SIG-M5 (cell line): ENCODE results near the gene WNT4.

Source experiments
- DNase-seq: peaks from one replicate; lab custom pipeline; 2025; lab: John Stamatoyannopoulos, UW

The WNT4 gene

DNA sequence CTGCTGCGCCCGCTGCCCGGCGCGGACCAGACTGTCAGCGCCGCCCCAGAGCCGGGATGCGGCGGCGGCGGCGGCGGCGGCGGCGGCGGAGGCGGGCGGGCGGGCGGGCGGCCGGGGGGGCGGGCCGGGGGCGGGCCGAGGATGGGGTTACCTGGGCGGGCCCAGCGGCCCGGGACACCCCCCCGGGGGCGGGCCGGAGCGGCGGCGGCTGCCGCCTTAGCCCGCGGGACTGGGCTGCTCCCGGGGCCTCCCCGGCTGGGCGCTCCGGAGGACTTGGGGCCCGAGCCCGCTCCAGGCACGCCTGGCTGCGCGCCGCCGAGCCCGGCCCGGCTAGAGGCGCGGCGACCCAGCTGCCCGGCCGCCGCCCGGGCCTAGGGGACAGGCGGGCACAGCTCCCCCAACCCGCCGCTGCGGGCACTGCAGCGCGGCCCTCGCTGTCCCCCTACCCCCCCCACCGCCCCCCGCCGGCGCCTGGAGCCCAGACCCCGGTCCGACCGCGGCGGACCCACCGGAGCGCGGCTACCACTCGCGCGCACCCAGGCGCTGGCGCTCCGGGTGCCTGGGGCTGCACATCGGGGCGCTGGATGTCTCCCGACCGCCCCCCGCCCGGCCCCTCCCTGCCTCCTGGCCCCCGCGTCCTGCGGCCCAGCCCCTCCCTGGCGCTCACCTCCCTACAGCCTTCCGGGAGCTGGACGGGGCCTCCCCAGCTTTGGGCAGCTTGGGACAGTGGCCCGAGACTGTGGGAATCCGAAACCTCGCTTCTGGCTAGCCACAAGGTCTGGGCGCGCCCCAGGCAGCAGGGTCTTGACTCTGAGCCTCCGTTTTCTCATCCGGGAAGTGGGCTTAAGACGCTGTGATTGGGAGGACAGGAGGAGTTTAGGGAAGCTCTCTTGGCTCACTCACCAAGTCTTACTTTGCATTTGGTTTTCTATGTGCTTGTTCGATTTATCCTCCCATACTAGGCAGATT lies at the start of gene WNT4:
WNT4 (minus strand) TSS at position 33 of the 969 bp plus-strand sequence. CDS start 175 bp downstream, outside the sequence.
- no peak for DNase-seq

GRCh38 chr1:22190731-22191130 lies 47.8 kb upstream of the WNT4 start:
- no peak for DNase-seq

DNA sequence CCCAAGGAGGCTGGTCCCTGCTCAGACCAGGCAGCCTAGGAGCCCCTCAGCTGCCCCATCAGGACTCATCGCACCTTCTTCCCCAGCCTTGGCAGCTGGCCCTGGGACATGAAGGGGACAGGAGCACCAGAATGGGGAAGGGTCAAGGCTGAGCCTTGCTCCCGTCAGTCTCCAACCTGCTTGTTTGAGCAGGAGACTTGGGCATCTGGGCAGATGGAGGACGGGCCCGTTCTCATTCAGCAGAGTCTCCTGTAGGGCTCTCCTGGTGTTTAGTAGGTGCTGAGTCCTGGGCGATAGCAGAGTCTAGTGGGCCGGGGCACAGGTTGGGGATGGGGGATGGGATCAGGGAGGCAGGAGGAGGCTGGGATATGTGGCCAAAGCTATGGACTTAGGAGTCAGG lies 47.4 kb upstream of the WNT4 start:
- DNase-seq, result no peak

DNA sequence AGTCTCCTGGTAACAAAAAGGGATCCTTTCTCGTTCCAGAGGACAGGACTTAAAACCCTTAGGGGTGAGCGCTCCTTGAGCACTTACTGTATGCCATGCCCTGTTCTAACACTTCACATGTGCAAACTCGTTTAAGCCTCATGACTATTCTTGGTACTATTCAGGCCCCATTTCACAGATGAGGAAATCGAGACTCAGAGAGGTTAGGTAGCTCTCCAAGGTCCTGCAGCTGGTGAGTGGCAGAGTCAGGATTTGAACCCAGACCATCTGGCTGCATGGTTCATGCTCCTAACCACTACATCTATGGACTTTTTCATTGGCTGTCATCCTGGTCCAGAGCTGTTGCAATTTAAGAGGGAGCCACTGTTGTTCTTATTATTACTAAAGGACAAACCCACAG lies 46.7 kb upstream of the WNT4 start:
- DNase-seq, result no peak

DNA sequence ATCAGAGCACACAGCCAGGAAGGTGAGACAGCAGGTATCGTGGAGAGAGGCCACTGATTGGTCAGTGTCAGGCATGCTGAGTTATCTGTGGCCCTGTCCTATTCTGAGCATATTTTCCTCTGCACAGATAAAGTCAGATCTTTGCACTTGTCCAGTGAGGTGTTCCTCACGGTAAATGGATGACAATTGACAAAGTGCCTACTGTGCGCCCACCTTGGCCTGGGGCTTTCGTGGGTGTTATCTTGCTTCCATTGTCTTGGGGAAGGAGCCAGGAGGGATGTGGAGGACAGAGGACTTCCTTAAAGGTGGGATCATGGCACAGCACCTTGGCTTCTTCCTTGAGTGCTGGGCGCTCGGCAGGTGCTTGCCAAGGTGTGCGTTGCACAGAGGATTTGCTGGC lies 46.0 kb upstream of the WNT4 start:
- DNase-seq, result no peak

DNA sequence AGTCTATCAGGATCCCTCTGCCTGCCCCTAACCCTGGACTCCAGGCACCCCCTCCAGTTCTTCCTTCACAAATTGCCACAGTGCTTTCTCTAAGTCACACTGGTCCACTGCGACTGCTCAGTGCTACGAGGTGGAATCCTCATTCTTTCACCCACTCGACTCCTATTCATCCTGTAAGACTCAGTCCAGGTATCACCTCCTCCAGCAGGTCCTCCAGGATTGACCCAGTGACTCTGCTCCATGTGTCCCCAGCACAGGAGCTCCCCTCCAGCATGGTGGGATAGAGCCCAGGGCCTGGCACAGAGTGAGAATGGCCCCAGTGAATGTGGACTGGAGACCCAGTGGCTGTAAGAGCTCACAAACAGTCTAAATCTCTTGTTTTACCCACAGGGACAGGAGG lies 45.5 kb upstream of the WNT4 start:
- no peak for DNase-seq

GRCh38 chr1:22186311-22186710 lies 43.4 kb upstream of the WNT4 start:
- no peak for DNase-seq

DNA sequence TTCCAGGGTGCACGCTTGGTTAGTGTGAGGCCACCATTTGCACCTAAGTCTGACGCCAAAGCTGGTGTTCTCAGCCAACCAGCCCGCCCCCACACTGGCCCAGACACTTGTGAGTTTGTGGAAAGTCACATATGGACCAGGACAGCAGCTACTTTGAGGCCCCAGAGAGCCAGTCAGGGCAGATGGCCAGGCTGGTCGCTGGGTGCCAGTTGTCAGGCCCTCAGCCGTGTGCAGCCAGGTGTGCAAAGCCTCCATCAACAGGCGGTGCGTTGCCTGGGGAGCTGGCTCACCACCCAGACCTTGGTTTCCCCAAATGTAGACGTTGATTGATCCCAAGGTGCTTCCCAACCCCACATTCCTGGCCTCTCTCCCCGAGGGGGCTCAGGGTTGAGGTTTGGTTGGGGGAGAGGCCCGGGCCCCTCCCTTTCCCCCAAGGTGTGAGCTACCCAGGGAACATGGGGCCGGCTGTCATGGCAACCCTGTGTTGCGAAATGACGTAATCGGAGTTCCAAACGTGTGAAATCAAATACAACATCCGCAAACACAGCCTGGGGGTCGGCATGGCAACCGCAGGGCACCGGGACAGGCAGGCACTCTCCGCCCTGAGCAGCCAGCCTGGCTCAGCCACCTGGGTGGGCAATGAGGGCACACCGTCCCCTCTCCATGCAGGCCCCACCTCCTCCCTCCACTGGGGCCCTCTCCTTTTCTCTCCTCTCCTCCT lies 42.2 kb upstream of the WNT4 start:
- DNase-seq, result no peak

GRCh38 chr1:22184454-22184853 lies 41.6 kb upstream of the WNT4 start:
- no peak for DNase-seq

DNA sequence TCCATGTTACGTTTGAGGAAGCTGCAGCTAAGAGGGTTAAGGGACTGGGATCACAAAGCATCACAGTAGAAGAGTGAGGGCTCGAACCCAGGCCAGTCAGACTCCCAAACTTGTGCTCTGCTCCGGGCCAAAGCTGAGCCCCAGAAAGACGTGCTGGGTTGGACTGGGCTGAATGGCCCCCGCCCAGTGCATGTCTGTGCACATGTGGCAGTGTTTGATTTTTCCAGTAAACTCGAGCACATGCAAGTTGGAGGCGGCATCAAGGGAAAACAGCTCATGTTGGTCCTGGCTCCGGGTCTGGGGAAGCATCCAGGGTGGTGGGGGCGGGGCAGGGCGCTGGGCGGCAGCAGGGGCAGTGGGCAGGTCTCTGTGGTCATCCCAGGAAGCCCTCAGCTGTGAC lies 39.8 kb upstream of the WNT4 start:
- DNase-seq, result no peak

DNA sequence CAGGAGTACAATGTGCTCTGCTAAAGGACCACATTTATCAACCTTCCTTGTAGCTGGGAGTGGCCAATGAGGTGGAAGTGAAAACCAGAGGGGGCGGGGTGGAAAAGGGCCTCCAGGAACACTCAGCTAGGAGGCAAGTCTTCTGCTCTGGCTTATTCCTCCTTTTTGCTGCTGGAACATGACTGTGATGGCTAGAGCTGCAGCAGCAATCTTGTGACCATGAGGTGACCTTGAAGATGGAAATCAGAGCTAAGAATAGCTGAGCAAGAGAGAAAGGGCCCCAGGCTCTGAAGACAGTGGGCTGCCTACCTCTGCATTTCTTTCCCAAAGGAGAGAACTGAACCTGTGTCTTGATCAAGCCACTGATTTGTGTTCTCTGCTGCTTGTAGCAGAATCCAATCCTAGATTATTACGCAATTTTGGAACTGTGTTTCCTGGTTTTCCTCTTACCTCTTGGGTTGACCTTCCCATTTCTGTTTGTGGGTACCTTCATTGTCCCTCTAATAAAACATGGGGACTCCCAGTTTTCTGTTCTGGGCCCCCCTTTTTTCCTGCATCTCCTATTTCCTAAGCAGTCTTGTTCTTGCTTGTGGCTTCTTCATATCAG lies 36.4 kb upstream of the WNT4 start:
- DNase-seq, result no peak

DNA sequence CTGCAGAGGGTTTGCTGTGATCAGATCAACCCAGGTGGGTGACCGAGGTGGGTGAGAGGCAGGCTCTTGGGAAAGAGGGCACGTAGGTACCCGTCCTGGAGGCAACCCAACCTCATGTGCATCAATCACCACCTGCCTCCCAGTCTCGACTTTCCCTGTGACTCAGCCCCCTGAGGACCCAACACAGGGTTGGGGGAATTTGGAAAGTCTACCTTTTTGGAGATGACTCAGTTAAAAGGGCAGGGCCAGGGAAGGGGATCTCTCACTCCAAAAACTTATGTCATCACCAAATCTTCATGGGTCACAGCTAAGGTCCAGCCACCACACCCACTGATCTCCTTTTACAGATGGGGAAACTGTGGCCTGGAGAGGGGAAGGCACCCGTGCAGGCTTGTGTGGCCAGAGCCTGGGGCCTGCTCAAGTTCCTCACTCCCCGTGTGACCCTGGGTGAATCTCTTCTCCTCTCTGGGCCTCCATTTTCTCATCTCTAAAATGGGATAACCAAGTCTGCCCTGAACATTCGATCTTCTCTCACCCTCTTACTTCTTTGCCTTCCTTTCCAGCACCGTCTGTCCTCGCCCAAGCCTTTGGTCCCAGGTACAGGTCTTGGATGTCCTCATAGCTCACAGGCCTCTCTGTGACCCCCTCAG lies 34.6 kb upstream of the WNT4 start:
- DNase-seq, result no peak

- DNase-seq, result no peak
Observed at GRCh38 chr1:22176258-22176657, 33.4 kb upstream of the WNT4 start.

- no peak for DNase-seq
Observed at GRCh38 chr1:22174446-22175220, 31.7 kb upstream of the WNT4 start.

DNA sequence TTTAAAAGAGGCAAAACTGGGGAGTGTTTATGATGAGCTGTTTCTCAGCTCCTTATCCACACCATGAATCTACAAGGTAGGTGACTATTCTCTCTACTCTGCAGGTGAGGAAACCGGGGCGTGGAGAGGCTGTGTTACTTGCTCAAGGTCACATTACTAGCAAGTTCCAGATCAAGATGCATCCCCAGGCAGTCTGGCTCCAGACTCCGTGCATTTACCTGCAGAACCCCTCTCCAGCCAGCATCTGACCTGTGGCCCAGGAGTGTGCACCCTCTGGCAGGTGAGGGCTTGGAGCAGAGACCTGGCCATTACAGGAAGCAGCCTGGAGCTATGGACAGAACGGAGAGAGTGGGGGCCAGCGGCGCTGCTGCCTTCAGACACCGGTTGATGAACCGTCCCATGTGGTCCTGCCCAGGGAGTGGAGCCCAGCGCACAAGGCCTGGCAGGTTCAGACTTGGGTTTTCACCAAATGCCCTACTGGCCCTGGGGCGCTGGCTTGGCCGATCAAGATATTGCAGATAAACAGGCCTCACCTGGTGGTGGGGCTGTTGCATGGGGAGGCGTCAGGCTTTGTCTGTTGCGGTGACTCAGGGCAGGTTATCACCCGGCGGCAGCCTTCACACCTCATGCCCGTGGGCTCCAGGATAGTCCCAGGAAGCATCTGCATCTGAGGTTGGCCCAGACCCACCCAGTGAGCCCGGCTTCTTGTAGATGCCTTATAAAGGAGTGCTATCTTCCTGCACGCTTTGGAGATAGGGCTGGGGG lies 29.2 kb upstream of the WNT4 start:
- DNase-seq, result no peak

- DNase-seq, result no peak
Observed at GRCh38 chr1:22169816-22170215, 26.9 kb upstream of the WNT4 start.

- no peak for DNase-seq
Observed at GRCh38 chr1:22168412-22168973, 25.6 kb upstream of the WNT4 start.

DNA sequence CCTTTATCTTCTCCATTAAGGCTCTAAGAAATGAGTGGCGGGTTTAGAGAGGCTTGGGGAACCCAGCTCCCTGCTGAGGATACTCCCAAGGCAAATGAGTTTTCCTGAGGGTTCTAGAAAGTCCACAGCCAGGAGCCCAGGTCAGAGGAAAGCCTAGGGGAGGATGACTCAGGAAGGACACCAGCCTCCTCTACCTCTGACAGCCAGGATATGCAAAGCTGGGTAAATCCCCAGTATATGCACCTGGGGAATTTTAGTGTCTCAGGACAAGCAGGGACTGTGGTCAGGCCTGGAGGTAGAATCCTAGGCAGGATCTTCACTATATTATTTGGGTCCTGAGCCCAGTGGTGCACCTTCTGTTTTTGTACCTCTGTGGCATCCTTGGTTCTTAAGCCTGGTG lies 23.5 kb upstream of the WNT4 start:
- DNase-seq, result no peak

- DNase-seq, result no peak
Observed at GRCh38 chr1:22164841-22165808, 22.2 kb upstream of the WNT4 start.
